Measurements from ENCODE around the gene ZNF692.

The ZNF692 gene, protein sequence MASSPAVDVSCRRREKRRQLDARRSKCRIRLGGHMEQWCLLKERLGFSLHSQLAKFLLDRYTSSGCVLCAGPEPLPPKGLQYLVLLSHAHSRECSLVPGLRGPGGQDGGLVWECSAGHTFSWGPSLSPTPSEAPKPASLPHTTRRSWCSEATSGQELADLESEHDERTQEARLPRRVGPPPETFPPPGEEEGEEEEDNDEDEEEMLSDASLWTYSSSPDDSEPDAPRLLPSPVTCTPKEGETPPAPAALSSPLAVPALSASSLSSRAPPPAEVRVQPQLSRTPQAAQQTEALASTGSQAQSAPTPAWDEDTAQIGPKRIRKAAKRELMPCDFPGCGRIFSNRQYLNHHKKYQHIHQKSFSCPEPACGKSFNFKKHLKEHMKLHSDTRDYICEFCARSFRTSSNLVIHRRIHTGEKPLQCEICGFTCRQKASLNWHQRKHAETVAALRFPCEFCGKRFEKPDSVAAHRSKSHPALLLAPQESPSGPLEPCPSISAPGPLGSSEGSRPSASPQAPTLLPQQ

DNA sequence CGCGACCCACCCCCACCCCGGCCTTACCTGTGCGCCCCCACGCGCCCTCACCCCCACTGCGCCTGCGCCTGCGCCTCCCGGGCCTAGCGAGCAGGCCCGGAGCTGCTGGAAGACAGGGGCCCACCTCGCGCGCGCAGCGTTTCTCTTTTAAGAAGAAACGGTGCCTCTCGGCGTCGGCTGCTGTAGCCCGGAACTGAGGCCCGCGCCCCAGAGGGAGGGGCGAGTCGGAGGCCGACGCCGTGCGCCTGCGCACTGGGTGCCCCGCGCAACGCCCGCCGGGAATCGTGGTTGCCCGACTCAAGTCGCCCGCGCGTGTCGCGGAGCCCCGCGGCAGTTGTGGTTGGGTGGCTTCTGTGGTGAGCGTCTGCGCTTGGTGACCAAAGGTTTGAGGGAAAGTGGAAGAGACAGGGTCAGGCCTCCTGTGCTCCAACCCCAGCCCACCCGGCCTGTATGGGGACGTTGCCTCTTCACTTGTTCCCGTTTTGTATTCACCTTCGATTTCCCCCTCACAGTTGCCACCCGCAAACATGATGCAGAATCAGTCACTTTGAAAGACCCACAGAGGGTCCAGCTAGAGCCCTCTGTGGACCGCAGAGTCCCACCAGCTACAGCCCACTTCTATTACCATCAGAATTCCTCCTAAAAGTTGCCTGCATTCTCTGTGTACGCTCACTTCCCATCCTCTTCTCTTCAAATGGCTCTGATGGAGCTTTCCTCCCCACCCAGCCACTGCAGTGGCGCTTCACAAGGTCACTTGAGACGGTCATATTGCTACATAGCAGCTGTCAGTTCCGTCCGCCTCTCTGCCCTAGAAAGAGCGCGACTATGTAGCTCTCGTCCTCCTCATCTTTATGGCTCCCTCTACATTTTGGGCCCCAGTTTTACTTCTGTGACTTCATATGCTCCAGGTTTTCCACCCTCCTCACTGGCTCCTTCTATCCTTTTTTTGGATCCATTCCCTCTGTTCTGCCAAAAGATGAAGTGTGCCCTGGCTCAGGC is at the start of gene ZNF692:
TSS of gene ZNF692 (minus strand) at position 195 of the 999 bp plus-strand sequence. CDS start 776 bp downstream, outside the sequence.
- H3K4me3 Mint-ChIP-seq = peak within 1 kb of the TSS; percentile 94
- peaks cover 53% of the 10 kb centered on the region for H3K4me1 Mint-ChIP-seq
- no peaks in the 10 kb centered on the region for H3K9me3 Mint-ChIP-seq
- ATAC-seq = peak; percentile 94
- H3K27me3 Mint-ChIP-seq = no peaks in the 10 kb centered on the region
- H3K36me3 Mint-ChIP-seq = peaks cover 7% of the 10 kb centered on the region
- H3K27ac Mint-ChIP-seq = peak within 1 kb of the TSS; percentile 90

DNA sequence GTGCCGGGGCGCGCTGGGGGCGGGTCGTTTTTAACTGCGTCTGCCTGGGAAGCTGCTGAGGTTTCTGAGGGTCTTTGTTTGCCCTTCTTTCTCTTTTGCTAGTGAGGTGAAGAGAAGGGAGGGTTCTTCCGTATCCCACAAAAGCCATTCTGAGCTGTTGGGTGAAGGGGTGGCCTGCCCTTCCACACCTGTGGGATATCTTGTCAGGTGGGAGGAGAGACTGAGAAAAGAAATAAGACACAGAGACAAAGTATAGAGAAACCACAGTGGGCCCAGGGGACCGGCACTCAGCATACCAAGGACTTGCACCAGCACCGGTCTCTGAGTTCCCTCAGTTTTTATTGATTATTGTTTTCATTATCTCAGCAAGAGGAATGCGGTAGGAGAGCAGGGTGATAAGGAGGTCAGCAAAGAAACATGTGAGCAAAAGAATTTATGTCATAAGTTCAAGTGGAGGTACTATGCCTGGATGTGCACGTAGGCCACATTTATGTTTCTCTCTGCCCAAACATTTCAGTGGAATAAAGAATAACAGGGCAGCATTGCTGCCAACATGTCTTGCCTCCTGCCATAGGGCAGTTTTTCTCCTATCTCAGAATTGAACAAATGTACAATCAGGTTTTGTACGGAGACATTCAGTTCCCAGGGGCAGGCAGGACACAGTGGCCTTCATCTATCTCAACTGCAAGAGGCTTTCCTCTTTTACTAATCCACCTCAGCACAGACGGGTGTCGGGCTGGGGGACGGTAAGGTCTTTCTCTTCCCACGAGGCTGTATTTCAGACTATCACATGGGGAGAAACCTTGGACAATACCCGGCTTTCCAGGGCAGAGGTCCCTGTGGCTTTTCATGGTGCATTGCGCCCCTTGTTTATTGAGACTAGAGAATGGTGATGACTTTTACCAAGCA is 48.1 kb upstream of the ZNF692 start:
- no peaks in the 10 kb centered on the region for H3K9me3 Mint-ChIP-seq
- H3K36me3 Mint-ChIP-seq = peaks cover 24% of the 10 kb centered on the region
- peak overlapping the region; percentile 98 for H3K27ac Mint-ChIP-seq
- H3K4me3 Mint-ChIP-seq = peak overlapping the region; percentile 96
- peaks cover 37% of the 10 kb centered on the region for H3K4me1 Mint-ChIP-seq
- H3K27me3 Mint-ChIP-seq = no peaks in the 10 kb centered on the region
- peak; percentile 13 for ATAC-seq

DNA sequence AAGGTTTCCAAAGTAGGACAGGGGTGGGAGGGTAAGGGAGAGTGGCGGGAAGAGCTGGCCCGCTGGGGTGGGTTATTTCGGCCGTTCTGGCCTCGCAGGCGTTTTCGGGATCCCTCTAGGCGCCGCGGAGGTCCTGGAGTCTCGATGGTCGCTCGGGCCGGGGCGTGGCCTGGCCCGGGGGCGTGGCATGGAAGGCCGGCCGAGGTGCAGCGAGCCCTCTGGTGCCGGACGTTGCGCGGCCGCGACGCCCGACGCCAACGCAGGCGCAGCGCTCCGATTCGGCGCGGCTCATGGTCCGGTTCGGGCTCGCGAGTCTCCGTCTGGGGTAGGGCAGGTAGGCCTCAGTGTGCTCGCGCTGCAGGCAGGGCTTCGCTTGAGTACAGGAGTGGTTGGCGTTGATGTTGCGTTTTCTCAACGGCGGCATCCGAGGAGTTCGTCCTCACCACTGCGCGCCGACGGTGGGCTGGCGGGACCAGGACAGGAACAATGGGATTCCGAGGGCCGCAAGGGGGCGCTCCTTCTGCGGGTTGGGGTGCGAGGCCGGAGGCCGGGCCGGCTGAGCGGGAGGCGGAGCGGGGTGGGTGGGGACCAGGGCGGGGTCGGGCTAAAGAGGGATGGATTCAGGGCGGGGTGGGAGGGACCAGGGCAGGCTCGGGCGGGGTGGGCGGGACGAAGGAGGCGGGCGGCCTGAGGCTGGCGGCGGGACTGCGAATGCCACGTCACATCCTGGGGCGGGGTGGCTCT is 47.3 kb upstream of the ZNF692 start, which contains the start of gene PGBD2:
TSS of gene PGBD2 (plus strand) at position 227 of the 744 bp plus-strand sequence. CDS start 7,628 bp downstream, outside the sequence.
- H3K36me3 Mint-ChIP-seq = peaks cover 24% of the 10 kb centered on the region
- peak within 1 kb of the TSS; percentile 98 for H3K27ac Mint-ChIP-seq
- peaks cover 37% of the 10 kb centered on the region for H3K4me1 Mint-ChIP-seq
- H3K9me3 Mint-ChIP-seq = no peaks in the 10 kb centered on the region
- H3K4me3 Mint-ChIP-seq = peak within 1 kb of the TSS; percentile 96
- ATAC-seq = peak; percentile 96
- no peaks in the 10 kb centered on the region for H3K27me3 Mint-ChIP-seq

DNA sequence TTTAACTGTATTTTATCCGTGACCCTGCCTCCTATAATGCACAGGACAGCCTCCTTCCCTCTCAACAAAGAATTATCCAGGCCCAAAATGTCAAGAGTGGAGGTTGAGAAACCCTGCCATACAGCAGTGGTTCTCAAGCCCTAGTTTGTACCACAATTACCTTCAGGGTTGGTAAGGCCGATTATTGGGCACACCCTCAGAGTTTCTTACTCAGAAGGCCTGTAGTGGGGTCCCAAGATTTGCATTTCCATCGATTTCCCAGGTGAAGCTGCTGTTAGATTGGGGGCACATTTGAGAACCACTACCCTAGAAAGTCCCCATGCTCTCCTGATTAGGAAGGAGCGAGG is 46.8 kb upstream of the ZNF692 start:
- Mint-ChIP-seq H3K27ac (peak overlapping the region; percentile 98), H3K36me3 (peaks cover 20% of the 10 kb centered on the region), H3K4me3 (peak overlapping the region; percentile 96), H3K9me3 (no peaks in the 10 kb centered on the region), H3K4me1 (peaks cover 37% of the 10 kb centered on the region), H3K27me3 (no peaks in the 10 kb centered on the region)
- ATAC-seq = no peak

DNA sequence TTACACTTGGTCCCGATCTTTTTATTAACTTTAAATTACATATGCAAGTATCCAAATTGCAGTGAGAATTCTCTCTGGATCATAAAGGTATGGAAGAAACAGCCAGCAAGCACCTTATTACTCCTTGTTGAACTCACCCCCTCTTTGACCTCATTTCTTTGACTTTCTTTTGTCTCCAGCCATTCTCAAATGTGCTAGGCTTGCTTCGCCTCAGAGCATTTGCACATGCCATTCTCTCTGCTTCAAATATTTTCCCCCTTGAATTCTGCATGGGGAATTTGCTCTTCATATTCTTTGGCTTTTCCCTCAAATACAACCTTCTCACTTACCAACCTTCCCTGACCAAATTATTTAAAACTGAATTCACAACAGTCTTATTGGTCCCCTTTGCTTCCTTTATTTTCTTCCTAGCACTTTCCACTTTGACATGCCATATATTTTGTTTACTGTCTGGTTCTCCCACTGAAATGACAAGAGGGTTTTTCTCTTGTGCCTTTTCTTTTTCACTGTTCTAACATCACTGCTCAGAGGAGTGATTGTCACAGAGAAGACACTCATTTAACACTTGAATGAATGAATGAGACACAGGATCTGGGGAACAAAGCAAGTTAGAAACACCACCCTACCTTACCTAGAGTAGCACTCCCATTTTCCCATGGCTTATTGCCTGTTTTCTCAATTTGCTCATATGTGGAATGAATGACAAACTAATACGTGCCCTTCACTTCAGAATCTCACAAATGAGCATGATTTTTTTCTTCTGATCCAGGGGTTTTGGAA is 45.7 kb upstream of the ZNF692 start:
- no peak for ATAC-seq
- Mint-ChIP-seq H3K27me3 (peaks cover 2% of the 10 kb centered on the region), H3K27ac (peak overlapping the region; percentile 98), H3K9me3 (no peaks in the 10 kb centered on the region), H3K4me3 (no peak overlapping the region), H3K4me1 (peaks cover 30% of the 10 kb centered on the region), H3K36me3 (peaks cover 16% of the 10 kb centered on the region)

DNA sequence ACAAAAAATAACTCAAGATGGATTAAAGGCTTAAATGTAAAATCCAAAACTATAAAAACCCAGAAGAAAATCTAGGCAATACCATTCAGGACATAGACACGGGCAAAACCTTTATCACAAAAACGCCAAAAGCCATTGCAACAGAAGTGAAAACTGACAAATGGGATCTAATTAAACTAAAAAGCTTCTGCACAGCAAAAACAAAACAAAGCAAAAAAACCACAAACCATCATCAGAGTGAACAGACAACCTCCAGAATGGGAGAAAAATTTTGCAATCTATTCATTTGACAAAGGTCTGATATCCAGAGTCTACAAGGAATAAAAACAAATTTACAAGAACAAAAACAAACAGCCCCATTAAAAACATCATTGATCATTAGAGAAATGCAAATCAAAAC is 42.7 kb upstream of the ZNF692 start:
- H3K4me3 Mint-ChIP-seq = no peak overlapping the region
- H3K9me3 Mint-ChIP-seq = no peaks in the 10 kb centered on the region
- no peaks in the 10 kb centered on the region for H3K36me3 Mint-ChIP-seq
- no peak for ATAC-seq
- no peak overlapping the region for H3K27ac Mint-ChIP-seq
- peaks cover 22% of the 10 kb centered on the region for H3K27me3 Mint-ChIP-seq
- peaks cover 2% of the 10 kb centered on the region for H3K4me1 Mint-ChIP-seq

DNA sequence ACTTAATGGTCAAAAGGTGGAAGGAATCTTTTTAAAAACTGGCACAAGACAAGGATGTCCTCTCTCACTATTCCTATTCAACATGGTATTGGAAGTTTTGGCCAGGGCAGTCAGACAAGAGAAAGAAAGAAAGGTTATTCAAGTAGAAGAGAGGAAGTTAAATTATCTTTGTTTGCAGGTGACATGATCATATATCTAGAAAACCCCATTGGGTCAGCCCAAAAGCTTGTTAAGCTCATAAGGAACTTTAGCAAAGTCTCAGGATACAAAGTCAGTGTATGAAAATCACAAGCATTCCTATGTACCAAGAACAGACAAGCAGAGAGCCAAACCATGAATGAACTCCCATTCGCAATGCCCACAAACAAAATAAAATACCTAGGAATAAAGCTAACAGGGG is 41.8 kb upstream of the ZNF692 start:
- ATAC-seq = no peak
- Mint-ChIP-seq H3K4me3 (no peak overlapping the region), H3K27me3 (peaks cover 32% of the 10 kb centered on the region), H3K4me1 (no peaks in the 10 kb centered on the region), H3K27ac (no peak overlapping the region), H3K9me3 (no peaks in the 10 kb centered on the region), H3K36me3 (no peaks in the 10 kb centered on the region)

DNA sequence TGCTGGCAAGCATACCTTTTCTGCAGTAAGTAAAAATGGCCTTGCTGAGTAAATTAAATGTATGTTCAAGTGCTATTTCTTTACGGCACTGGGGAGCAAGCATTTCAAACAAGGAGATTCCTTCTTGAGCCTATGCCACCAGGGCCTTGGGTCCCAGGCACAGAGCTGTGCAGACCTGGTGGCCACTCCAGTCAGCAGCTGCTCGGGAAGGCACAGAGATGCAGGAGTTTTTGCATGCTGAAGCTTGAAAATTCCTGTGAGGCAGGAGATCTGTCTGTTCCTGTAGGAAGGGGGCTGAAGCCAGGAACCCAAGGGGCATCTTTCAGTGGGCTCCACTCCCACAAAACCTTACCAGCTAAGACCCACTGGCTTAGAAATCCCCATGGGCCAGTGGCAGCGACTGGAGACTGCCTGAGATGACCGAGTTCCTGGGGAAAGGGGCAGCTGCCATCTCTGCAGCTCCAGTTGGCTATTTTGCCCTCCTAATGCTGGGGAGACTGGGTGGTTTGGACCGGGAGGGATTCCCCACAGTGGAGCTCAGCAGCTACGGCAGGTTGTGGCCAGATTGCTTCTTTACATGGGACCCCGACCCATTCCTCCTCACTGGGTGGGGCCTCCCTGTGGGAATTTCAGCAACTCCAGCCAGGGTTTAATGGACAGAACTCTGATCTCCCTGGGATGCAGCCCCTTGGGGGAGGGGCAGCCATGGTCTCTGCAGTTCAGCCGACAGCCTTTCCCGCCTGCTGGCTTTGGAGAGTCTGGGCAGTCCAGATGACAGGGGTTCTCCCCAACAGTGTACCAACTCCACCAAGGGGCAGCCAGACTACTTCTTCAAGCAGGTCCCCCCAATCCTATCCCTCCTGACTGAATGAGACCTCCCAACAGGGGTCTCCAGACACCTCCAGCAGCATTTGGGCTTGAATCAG is 38.8 kb upstream of the ZNF692 start:
- Mint-ChIP-seq H3K9me3 (no peaks in the 10 kb centered on the region), H3K27ac (no peak overlapping the region), H3K4me1 (no peaks in the 10 kb centered on the region), H3K36me3 (no peaks in the 10 kb centered on the region), H3K4me3 (no peak overlapping the region), H3K27me3 (peaks cover 32% of the 10 kb centered on the region)
- no peak for ATAC-seq

DNA sequence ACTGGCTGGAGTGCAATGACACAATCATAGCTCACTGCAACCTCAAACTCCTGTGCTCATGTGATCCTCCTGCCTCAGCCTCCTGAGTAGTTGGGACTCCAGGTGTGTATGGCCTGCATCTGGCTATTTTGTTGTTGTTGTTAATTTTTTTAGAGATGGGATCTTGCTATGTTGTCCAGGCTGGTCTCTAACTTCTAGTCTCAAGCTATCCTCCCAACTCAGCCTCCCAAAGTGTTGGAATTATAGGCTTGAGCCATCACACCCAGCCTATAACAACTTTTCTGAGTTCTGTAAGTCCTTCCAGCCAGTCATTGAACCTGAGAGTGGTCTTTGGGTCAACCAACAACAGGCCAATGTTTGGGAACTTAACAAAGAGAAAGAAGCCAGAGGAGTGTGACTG is 36.0 kb upstream of the ZNF692 start:
- Mint-ChIP-seq H3K9me3 (no peaks in the 10 kb centered on the region), H3K36me3 (no peaks in the 10 kb centered on the region), H3K4me1 (no peaks in the 10 kb centered on the region), H3K27me3 (peaks cover 32% of the 10 kb centered on the region), H3K27ac (no peak overlapping the region), H3K4me3 (no peak overlapping the region)
- ATAC-seq = no peak

DNA sequence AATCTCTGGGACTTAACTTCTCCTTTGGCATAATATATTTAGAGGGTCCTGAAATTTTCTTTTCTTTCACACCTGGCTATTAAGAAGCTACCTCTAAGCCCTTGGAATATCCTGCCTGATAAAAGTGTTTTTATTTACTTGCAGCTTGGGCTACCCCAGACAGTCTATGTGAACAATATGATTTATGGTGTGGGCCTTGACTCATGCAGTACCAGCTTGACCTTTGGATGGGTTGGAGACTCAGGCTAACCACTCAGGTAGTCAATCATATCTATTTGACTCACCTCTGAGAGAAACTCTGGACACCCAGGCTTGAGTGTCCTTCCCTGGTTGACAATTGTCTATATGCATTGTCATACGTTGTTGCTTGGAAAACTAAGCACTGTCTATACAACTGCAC is 33.7 kb upstream of the ZNF692 start:
- H3K27ac Mint-ChIP-seq = no peak overlapping the region
- H3K4me3 Mint-ChIP-seq = no peak overlapping the region
- peaks cover 11% of the 10 kb centered on the region for H3K27me3 Mint-ChIP-seq
- no peaks in the 10 kb centered on the region for H3K36me3 Mint-ChIP-seq
- H3K4me1 Mint-ChIP-seq = no peaks in the 10 kb centered on the region
- no peaks in the 10 kb centered on the region for H3K9me3 Mint-ChIP-seq
- ATAC-seq = no peak

DNA sequence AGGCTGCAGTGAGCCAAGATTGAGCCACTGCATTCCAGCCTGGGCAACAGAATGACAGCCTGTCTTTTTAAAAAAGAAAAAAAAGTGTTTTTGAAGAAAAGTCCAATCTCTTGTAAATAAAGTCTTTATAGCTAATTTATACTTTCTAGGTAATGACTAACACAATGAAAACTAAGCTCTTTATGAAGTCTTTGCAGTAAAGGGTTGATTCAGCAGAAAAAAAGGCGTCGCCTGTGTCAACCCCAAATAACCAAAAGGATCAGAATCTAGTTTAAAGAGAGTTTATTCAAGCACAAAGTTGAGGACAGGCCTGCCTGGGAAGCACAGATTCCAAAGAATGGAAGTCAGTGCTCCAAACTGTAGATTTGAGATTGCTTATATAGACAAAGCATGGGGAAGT is 32.9 kb upstream of the ZNF692 start:
- no peak for ATAC-seq
- no peak overlapping the region for H3K4me3 Mint-ChIP-seq
- no peak overlapping the region for H3K27ac Mint-ChIP-seq
- no peaks in the 10 kb centered on the region for H3K9me3 Mint-ChIP-seq
- no peaks in the 10 kb centered on the region for H3K4me1 Mint-ChIP-seq
- peaks cover 11% of the 10 kb centered on the region for H3K27me3 Mint-ChIP-seq
- no peaks in the 10 kb centered on the region for H3K36me3 Mint-ChIP-seq

DNA sequence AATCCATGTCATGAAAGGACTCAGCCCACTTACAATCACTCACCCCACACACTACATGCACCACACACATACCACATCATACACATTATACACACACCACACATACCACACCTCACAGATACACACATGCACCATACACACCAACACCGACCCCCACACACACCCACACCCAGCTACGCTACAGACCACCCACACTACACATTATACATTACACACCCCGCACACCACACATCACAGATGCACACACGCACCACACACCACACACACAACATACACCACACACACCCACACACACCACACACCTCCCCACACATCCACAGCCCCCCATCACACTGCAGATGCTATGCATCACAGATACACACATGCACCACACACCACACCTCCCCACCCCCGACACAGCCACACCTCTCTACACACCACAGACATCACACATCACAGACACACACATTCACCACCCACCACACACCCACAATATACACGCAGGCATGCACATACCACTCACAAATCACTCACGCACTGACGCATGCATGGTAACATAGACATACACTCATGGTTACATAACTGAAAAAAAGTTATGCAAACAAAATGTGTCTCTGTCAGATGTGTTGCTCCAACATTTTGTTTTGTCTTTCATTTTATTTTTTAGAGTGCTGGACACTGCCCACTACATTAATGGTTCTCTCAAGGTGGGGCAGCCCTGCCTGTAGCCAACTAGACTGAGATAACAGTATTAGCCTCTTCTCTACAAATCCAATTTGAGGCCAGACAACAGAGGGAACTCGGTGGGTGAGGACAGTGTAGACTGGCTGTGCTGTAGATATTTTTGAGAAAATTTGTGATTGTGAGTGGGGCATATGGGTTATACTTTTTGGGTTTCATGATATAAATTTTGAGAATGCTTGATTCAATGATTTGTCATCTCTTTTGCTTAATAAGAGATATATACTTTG is 31.9 kb upstream of the ZNF692 start:
- no peaks in the 10 kb centered on the region for H3K36me3 Mint-ChIP-seq

More for the DNA sequence above, 31.9 kb upstream of the ZNF692 start:
- H3K4me3 Mint-ChIP-seq = no peak overlapping the region
- H3K27ac Mint-ChIP-seq = no peak overlapping the region
- no peak for ATAC-seq
- H3K4me1 Mint-ChIP-seq = peaks cover 7% of the 10 kb centered on the region
- peaks cover 2% of the 10 kb centered on the region for H3K27me3 Mint-ChIP-seq
- no peaks in the 10 kb centered on the region for H3K9me3 Mint-ChIP-seq
